Fibroblast of lung (primary cell): Measurements from ENCODE around the gene SPTBN1.

Experiments used
- EZH2 ChIP-seq: IDR thresholded peaks from 2 replicates; pipeline ENCODE4 v1.5.1; 2012; ENCODE audit warnings: low read length, control low read depth, mild to moderate bottlenecking; ENCODE audit errors: missing control alignments
- TF ChIP-seq, protein P1 (sequence below), 2 donors: IDR thresholded peaks in 1 of 2; conservative IDR thresholded peaks in 1 of 2; 1 replicate in 1 of 2; 2 replicates in 1 of 2; pipeline ENCODE4 v1.5.1; 2011 to 2012; ENCODE audit warnings: low read length in 2 of 2, control low read depth in 1 of 2, inconsistent platforms in 1 of 2, low read depth in 1 of 2, mild to moderate bottlenecking in 1 of 2

DNA sequence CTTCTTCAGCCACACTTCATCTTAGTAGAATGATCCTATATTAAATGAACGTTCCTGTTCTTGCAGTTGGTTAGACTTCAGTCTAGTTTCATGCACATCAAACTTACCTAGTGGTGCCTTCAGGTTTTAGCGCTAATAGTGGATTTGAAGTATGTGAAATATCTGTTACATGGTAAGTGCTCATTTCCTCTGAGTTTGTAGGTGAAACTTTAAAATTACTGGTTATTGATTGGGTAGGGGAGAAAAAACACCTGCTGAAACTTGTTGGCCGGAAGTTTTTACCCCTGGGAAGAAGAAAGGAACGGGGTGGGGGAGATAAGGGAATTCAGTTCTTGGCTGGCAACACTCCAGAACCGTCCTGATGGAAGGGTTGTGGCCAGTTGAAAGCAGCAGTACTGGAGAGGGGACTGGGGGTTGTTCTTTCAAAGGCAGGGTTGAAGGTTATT is 112.8 kb downstream of the SPTBN1 start:
- TF ChIP-seq, protein P1, sequence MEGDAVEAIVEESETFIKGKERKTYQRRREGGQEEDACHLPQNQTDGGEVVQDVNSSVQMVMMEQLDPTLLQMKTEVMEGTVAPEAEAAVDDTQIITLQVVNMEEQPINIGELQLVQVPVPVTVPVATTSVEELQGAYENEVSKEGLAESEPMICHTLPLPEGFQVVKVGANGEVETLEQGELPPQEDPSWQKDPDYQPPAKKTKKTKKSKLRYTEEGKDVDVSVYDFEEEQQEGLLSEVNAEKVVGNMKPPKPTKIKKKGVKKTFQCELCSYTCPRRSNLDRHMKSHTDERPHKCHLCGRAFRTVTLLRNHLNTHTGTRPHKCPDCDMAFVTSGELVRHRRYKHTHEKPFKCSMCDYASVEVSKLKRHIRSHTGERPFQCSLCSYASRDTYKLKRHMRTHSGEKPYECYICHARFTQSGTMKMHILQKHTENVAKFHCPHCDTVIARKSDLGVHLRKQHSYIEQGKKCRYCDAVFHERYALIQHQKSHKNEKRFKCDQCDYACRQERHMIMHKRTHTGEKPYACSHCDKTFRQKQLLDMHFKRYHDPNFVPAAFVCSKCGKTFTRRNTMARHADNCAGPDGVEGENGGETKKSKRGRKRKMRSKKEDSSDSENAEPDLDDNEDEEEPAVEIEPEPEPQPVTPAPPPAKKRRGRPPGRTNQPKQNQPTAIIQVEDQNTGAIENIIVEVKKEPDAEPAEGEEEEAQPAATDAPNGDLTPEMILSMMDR (conservative IDR thresholded peaks at IDR 0.05 in 1 of 2, IDR thresholded peaks at IDR 0.05 in 1 of 2; ENCODE audit: low read depth in 1 of 2, low read length in 2 of 2): no peak
- TF ChIP-seq EZH2: no peak
